Measurements from ENCODE around the gene ANGPT4. TPM values are rescaled to one million over a fixed set of nuclear protein-coding genes. Genes with fewer than 3 reads are reported as not detected.

Gene ANGPT4
- total and polyA plus RNA-seq, 12 donors = 0.05 to 0.44 (median 0.26) TPM; not detected in 8

- DNase-seq (no peak), ATAC-seq (no peak)
- H3K36me3 ChIP-seq = no peaks in the 10 kb centered on the region
- no peak overlapping the region for H3K27ac ChIP-seq
- intact Hi-C loops (cut with DNase I) = loop anchor here in 2 of 10 donors (5.0 kb wide), 2 partner anchors 73 to 473 kb away; no protein-coding TSS in a partner anchor
- TF ChIP-seq CTCF (IDR thresholded peaks at IDR 0.05) = no peak
- no peak overlapping the region for H3K4me3 ChIP-seq
- H3K4me1 ChIP-seq = no peaks in the 10 kb centered on the region
- H3K27me3 ChIP-seq = peaks cover 0 to 15% (median 6%) of the 10 kb centered on the region in 7 donors
- WGBS, 2 donors = 48 to 65% methylated on average over 5 of the region's 5 CpGs
- no peaks in the 10 kb centered on the region for H3K9me3 ChIP-seq
Measured at GRCh38 chr20:869606-870005, 46.5 kb downstream of the ANGPT4 start.

GRCh38 chr20:868279-868678 is 47.9 kb downstream of the ANGPT4 start:
- 84 to 87% methylated on average over 9 of the region's 9 CpGs for WGBS, 2 donors

GRCh38 chr20:865440-865839 is 50.7 kb downstream of the ANGPT4 start:
- intact Hi-C loops (cut with DNase I) = loop anchor here in 1 of 10 donors (5.0 kb wide), 1 partner anchor 77 kb away; no protein-coding TSS in a partner anchor
- H3K27ac ChIP-seq = no peak overlapping the region
- DNase-seq = no peak
- no peak for ATAC-seq
- H3K4me3 ChIP-seq = no peak overlapping the region
- no peaks in the 10 kb centered on the region for H3K9me3 ChIP-seq
- peaks cover 0 to 9% (median 0%) of the 10 kb centered on the region in 7 donors for H3K27me3 ChIP-seq
- no peak for TF ChIP-seq CTCF (IDR thresholded peaks at IDR 0.05)
- H3K36me3 ChIP-seq = no peaks in the 10 kb centered on the region
- 95 to 100% methylated on average over 1 of the region's 1 CpG for WGBS, 2 donors
- H3K4me1 ChIP-seq = no peaks in the 10 kb centered on the region

More at GRCh38 chr20:868279-868678, 47.9 kb downstream of the ANGPT4 start:
- no peak for TF ChIP-seq CTCF (IDR thresholded peaks at IDR 0.05)
- H3K27ac ChIP-seq = no peak overlapping the region
- H3K4me1 ChIP-seq = no peaks in the 10 kb centered on the region
- no peaks in the 10 kb centered on the region for H3K36me3 ChIP-seq
- intact Hi-C loops (cut with DNase I) = loop anchor here in 1 of 10 donors (5.0 kb wide), 1 partner anchor 74 kb away; no protein-coding TSS in a partner anchor
- H3K4me3 ChIP-seq = no peak overlapping the region
- DNase-seq (no peak), ATAC-seq (no peak)
- H3K9me3 ChIP-seq = no peaks in the 10 kb centered on the region
- peaks cover 0 to 15% (median 6%) of the 10 kb centered on the region in 7 donors for H3K27me3 ChIP-seq

- WGBS, 2 donors = 97 to 99% methylated on average over 2 of the region's 2 CpGs
- DNase-seq (no peak), ATAC-seq (no peak)
- TF ChIP-seq CTCF (IDR thresholded peaks at IDR 0.05) = no peak
- no peaks in the 10 kb centered on the region for H3K36me3 ChIP-seq
- peaks cover 0 to 16% (median 0%) of the 10 kb centered on the region in 9 donors for H3K4me1 ChIP-seq
- no peak overlapping the region for H3K4me3 ChIP-seq
- intact Hi-C loops (cut with DNase I) = no loop called here
- H3K27me3 ChIP-seq = no peaks in the 10 kb centered on the region
- H3K27ac ChIP-seq = no peak overlapping the region
- no peaks in the 10 kb centered on the region for H3K9me3 ChIP-seq
Measured at GRCh38 chr20:860891-861290, 55.2 kb downstream of the ANGPT4 start.
